Epithelial cell of esophagus (primary cell): Measurements from ENCODE around the gene SLC47A1.
"Not testable (repeated sequence)": the region's sequence is repeated elsewhere in the genome, so short reads cannot be mapped to it uniquely, and the experiment has no call there.

Experiments
- DNase-seq: peaks from one replicate; pipeline ENCODE4 v3.0.0; 2010; ENCODE audit warnings: low read depth
- H3K4me3 ChIP-seq: 2 replicates; pipeline ENCODE4 v1.5.1; 2011; ENCODE audit warnings: mild to moderate bottlenecking, low read length, control low read depth
- TF ChIP-seq, protein P1 (sequence below): IDR thresholded peaks from 2 replicates; pipeline ENCODE4 v1.5.1; 2011; ENCODE audit warnings: low read depth, mild to moderate bottlenecking, low read length, control low read depth, inconsistent platforms; ENCODE audit not compliant: insufficient read depth; ENCODE audit errors: missing control alignments

The SLC47A1 gene

DNA sequence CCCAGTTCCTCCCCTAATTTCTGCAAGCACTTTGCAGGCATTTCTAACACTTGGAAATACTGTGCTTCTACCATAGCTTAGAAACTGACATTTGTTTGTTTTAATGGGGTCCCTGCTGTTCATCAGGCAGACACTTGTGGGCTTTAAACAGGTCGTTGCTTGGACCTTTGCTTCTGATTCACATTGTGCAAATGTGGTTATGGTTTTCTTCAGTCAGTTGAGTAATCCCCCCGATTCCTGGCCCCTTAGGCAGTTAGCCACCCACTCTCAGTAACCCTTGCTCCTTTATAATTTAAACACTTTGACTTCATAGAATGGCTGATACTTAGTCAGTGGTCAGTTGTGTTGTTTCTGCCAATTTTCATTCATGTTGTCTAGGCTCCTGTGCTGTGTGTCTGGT is 39.4 kb downstream of the SLC47A1 start:
- TF ChIP-seq, protein P1, sequence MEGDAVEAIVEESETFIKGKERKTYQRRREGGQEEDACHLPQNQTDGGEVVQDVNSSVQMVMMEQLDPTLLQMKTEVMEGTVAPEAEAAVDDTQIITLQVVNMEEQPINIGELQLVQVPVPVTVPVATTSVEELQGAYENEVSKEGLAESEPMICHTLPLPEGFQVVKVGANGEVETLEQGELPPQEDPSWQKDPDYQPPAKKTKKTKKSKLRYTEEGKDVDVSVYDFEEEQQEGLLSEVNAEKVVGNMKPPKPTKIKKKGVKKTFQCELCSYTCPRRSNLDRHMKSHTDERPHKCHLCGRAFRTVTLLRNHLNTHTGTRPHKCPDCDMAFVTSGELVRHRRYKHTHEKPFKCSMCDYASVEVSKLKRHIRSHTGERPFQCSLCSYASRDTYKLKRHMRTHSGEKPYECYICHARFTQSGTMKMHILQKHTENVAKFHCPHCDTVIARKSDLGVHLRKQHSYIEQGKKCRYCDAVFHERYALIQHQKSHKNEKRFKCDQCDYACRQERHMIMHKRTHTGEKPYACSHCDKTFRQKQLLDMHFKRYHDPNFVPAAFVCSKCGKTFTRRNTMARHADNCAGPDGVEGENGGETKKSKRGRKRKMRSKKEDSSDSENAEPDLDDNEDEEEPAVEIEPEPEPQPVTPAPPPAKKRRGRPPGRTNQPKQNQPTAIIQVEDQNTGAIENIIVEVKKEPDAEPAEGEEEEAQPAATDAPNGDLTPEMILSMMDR: no peak
- H3K4me3 ChIP-seq: no peak overlapping the region
- DNase-seq: no peak

DNA sequence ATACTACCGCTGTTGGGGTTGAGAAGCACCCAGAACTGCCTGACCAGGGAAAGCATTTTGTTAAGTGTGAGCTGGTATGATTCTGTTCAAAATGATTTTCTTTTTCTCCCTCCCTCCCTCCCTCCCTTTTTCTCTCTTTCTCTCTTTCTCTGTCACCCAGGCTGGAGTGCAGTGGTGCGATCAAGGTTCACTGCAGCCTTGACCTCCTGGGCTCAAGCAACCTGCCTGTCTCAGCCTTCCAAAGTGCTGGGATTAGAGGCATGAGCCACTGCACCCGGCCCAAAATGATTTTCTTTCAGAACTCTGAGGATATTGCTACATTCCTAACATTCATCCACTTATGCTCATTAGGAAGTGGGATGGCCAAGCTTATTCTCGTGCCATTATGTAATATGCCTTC is 41.3 kb downstream of the SLC47A1 start:
- H3K4me3 ChIP-seq: no peak overlapping the region
- no peak for DNase-seq
- TF ChIP-seq, protein P1: no peak

DNA sequence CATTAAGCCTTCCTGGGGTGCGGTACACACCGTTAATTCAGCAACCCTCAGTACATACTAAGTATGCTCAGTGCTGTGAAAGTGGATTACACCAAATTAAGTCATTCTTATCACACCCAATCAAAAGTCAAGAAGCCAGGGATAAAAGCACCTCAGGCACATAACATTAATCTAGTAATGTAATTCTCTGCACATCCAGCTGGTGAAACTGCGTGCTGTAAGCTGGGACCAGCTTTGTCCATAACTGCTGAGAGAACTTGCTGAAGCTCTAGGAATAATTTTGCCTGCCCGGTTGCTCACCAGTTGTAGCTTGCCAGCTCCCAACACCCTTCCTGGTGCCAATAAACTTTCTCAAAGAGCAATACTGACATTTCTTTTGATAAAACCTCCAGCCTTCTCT is 44.9 kb downstream of the SLC47A1 start:
- no peak overlapping the region for H3K4me3 ChIP-seq
- TF ChIP-seq, protein P1: peak; percentile 15
- DNase-seq: peak; percentile 29

DNA sequence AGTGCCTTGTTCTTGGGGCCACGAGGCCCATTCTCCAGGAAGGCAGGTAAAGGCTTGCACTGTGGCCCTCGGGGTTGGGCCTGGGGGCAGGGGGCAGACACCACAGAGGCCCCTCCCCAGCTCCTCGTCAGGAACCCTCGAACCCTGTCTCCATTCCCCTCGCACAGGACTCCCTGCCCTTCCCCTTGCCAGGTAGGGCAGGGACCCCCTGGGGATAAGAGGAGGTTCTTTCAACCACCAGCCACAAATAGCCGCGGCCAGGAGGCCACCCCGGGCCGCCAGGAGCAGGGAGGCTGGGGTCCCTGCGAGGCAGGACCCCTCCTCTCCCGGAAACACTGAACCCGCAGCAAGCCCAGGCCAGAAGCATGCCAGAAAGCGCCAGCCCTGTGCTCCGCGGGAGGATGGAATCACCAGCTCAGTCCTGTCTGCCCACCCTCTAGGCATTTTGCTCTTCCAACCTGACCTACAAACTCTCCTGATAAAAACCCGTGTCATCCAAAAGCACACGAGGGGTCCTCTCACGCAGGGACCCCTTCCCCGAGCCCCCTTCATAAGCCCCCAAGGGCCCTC is 45.6 kb downstream of the SLC47A1 start:
- no peak overlapping the region for H3K4me3 ChIP-seq
- TF ChIP-seq, protein P1: no peak
- DNase-seq: no peak

DNA sequence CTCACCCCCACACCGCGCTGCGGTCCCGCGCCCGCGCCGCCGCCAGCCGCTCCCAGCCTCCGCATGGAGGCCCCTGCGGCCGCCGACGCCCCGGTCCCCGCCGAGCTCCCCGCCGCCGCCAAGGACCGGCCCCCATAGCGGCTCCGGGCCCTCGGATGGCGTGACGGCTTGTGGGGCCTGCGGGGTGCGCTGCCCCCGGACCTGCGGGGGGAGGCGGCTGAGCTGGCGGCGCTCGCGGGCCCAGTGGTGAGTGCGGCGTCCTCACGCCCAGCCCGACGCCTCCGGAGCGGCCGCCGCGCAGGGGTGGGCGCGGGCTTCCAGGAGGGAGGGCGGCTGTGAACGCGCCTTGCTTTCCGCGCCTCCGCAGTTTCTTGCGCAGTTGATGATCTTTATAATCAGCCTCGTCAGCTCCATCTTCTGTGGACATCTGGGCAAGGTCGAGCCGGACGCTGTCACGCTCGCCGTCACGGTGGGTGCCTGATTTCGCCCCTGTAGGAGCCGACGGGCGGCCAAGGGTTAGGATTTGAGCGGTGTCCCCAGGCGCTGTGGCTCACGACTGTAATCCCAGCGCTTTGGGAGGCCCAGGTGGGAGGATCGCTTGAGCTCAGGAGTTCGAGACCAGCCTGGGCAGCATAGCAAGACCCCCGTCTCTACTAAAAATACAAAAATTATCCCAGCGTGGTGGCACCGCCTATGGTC is 46.4 kb downstream of the SLC47A1 start:
- peak overlapping the region; percentile 16 for H3K4me3 ChIP-seq
- DNase-seq: peak; percentile 8
- TF ChIP-seq, protein P1: no peak

DNA sequence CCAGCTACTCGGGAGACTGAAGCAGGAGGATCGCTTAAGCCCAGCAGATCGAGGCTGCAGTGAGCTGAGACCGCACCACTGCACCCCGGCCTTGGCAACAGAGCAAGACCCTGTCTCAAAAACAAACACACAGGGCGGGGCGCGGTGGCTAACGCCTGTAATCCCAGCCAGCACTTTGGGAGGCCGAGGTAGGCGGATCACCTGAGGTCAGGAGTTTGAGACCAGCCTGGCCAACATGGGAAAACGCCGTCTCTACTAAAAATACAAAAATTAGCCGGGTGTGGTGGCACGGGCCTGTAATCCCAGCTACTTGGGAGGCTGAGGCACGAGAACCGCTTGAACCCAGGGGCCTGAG is 46.9 kb downstream of the SLC47A1 start:
- not testable (repeated sequence) for H3K4me3 ChIP-seq, DNase-seq

DNA sequence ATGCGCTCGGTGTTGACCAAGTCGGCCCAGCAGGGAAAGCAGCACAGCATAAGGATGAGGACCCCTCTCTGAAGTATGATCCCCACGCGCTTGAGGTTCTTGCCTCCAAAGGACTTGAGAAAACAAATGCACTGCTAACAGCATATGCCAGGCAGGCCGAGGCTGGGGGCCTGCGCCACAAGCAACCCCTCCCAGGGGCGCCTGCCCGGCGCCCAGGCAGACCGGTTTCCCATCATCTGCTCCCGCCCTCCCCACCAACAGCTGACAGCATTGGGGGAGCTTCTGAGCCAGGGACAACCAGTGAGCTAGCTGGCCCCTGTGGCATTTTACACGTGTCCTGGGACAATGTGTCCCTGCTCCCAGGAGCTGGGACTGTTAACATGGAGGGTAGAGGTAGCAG is 48.5 kb downstream of the SLC47A1 start:
- not testable (repeated sequence) for H3K4me3 ChIP-seq, DNase-seq

DNA sequence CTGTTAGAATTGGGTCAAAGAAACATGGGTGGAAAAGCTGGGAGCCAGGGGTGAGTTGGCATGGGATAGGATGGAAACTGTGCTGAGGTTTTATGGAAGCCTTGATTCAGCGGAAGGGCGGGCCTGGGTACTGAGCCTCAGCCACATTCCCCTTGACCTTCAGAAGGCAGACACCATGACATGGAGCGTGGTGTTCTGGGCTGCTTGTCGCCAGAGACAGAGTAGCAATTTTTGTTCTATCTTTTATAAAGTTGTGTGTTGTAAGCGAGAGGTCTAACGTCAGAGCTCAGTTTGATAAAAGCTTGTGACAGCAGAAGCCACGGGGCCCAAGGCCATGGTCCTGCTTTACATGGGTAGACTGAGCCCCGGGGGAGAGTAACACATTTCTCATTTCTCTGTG is 50.2 kb downstream of the SLC47A1 start:
- DNase-seq: no peak
- no peak overlapping the region for H3K4me3 ChIP-seq
- TF ChIP-seq, protein P1: no peak
